Activated CD4-positive, alpha-beta T cell treated with anti-CD3 and anti-CD28 coated beads for 48 hours (primary cell): ENCODE measurements around the gene MTMR1.

ENCODE experiments used
- DNase-seq: peaks from one replicate; pipeline ENCODE4 v3.0.0-alpha.2; 2020

MTMR1 gene

DNA sequence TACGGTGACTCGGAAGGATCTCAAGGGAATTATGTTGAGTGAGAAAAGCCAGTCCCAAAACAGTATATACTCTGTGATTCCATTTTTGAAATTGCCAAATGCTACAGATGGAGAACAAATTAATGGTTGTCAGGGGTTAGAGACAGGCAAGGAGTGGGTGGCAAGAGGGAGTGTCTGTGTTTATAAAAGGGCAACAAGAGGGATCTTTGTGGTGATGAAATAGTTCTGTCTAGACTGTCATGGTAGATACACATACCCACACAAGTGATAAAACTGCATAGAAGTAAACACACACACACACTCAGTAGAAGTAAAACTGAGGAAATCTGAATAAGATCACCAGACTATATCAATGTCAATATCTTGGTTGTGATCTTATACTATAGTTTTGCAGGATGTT is 112.5 kb downstream of the MTMR1 start:
- DNase-seq: no peak

DNA sequence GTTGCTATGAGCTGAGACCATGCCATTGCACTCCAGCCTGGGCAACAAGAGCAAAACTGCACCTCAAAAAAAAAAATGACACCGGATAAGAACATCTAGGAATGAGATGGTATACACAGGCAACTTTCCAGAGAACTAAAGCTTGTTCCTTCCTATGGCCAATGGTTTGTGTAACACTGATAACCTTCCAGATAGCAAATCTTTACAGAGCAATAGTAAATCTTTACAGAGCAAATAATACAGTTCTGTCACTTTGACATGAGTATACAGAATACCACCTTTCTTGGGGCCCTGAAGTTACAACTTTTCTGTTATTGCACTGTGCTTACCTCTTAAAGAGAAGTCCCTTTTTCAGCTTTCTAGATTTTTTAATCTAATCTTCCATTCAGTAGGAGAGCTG is 113.6 kb downstream of the MTMR1 start:
- no peak for DNase-seq

DNA sequence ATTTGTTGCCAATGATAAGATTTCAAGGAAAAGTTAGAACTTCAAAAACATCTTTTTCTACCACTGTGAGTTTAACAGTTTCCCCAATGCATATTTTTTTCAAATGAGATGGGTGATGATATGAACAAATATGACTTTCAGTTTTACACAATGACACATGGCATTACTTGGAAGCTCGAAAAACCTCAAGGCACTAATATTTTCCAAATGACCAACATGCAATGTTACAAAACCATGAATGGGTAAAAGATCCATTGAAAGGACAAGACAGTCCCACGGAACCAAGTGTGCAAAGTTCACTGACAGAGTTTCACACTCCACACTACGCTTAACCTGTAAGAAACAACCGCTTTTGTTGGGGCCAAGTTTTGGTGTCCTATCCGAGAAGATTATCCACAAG is 120.7 kb downstream of the MTMR1 start:
- no peak for DNase-seq
